Activated CD4-positive, alpha-beta T cell treated with anti-CD3 and anti-CD28 coated beads, Interleukin-10, Interleukin-2, amounts not matched to agents 100 ng/mL and 50 ng/mL, durations not matched to agents 16 hours and 8 hours (primary cell): ENCODE measurements around the gene SHQ1.
"Not testable (repeated sequence)": the region's sequence is repeated elsewhere in the genome, so short reads cannot be mapped to it uniquely, and the experiment has no call there.

Experiments used
- DNase-seq: peaks from one replicate; pipeline ENCODE4 v3.0.0-alpha.2; 2020

SHQ1 gene

GRCh38 chr3:72797773-72798543, 50.3 kb downstream of the SHQ1 start:
- DNase-seq, result no peak

- DNase-seq, result no peak
Measured at GRCh38 chr3:72794079-72794478, 54.2 kb downstream of the SHQ1 start.

- DNase-seq, result no peak
Measured at GRCh38 chr3:72791161-72791560, 57.1 kb downstream of the SHQ1 start.

GRCh38 chr3:72789786-72790185, 58.5 kb downstream of the SHQ1 start:
- DNase-seq, result no peak

- not testable (repeated sequence) for DNase-seq
Measured at GRCh38 chr3:72788232-72788631, 60.0 kb downstream of the SHQ1 start.

- no peak for DNase-seq
Measured at GRCh38 chr3:72786668-72787067, 61.6 kb downstream of the SHQ1 start.

GRCh38 chr3:72784226-72784625, 64.0 kb downstream of the SHQ1 start:
- no peak for DNase-seq

- no peak for DNase-seq
Measured at GRCh38 chr3:72782521-72782920, 65.7 kb downstream of the SHQ1 start.

GRCh38 chr3:72769758-72770540, 78.3 kb downstream of the SHQ1 start:
- no peak for DNase-seq

- no peak for DNase-seq
Measured at GRCh38 chr3:72768936-72769335, 79.3 kb downstream of the SHQ1 start.

GRCh38 chr3:72768481-72768880, 79.8 kb downstream of the SHQ1 start:
- no peak for DNase-seq

GRCh38 chr3:72768006-72768441, 80.2 kb downstream of the SHQ1 start:
- DNase-seq, result no peak

- no peak for DNase-seq
Measured at GRCh38 chr3:72766866-72767265, 81.4 kb downstream of the SHQ1 start.

GRCh38 chr3:72763751-72764440, 84.3 kb downstream of the SHQ1 start:
- no peak for DNase-seq

GRCh38 chr3:72761410-72761809, 86.8 kb downstream of the SHQ1 start:
- DNase-seq, result no peak

- peak; percentile 23 for DNase-seq
Measured at GRCh38 chr3:72760225-72760624, 88.0 kb downstream of the SHQ1 start.

- DNase-seq, result peak; percentile 89
Measured at GRCh38 chr3:72756900-72757299, 91.3 kb downstream of the SHQ1 start.

GRCh38 chr3:72754582-72754981, 93.7 kb downstream of the SHQ1 start:
- DNase-seq, result no peak

GRCh38 chr3:72753495-72753894, 94.8 kb downstream of the SHQ1 start:
- DNase-seq, result no peak

GRCh38 chr3:72750405-72750965, 97.8 kb downstream of the SHQ1 start:
- DNase-seq, result no peak

- DNase-seq, result no peak
Measured at GRCh38 chr3:72748659-72749058, 99.6 kb downstream of the SHQ1 start.

- DNase-seq, result no peak
Measured at GRCh38 chr3:72746430-72747411, 101.5 kb downstream of the SHQ1 start.
